ENCODE results near the gene TMTC2. TPM values are rescaled to one million over a fixed set of nuclear protein-coding genes. Genes with fewer than 3 reads are reported as not detected.

TMTC2 gene
- total and polyA plus RNA-seq, 2 experiments from 2014 or later, result 1.5 to 12.0 TPM

DNA sequence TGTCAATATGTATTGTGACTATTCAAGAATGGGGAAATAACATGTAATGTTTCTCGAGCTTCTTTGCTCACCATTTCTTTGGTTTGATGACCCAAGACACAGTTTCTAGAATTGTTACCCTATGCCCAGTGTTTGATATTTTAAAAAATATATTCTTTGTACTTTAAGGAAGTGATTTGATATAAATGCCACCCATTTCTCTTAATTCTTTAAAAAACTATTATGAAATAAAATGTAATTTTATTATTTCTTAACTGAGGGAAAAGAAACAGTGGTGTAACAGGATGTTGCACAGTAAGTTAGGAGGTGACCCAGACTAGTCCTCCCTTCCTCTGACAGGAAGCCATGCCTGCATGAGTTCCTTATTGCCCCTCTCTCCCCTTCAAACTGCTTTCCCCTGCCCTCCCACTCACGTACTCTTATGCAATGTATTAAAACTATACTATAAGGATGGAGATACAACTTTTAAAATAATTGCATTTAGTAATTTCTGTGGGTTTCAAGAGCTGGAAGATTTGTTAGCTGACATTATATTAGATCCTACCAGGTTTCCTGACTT is 279.4 kb downstream of the TMTC2 start:
- H3K27me3 ChIP-seq, result no peaks in the 10 kb centered on the region
- TF ChIP-seq, protein P1, sequence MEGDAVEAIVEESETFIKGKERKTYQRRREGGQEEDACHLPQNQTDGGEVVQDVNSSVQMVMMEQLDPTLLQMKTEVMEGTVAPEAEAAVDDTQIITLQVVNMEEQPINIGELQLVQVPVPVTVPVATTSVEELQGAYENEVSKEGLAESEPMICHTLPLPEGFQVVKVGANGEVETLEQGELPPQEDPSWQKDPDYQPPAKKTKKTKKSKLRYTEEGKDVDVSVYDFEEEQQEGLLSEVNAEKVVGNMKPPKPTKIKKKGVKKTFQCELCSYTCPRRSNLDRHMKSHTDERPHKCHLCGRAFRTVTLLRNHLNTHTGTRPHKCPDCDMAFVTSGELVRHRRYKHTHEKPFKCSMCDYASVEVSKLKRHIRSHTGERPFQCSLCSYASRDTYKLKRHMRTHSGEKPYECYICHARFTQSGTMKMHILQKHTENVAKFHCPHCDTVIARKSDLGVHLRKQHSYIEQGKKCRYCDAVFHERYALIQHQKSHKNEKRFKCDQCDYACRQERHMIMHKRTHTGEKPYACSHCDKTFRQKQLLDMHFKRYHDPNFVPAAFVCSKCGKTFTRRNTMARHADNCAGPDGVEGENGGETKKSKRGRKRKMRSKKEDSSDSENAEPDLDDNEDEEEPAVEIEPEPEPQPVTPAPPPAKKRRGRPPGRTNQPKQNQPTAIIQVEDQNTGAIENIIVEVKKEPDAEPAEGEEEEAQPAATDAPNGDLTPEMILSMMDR (IDR thresholded peaks at IDR 0.05; ENCODE audit: poor library complexity), result no peak
- TF ChIP-seq EZH2 (IDR thresholded peaks at IDR 0.05; ENCODE audit: borderline replicate concordance), result no peak
- no peak for TF ChIP-seq EZH2phosphoT487 (IDR thresholded peaks at IDR 0.05; ENCODE audit: low read depth, severe bottlenecking, unreplicated experiment)
- DNase-seq (ENCODE audit: low spot score), result no peak
- H3K36me3 ChIP-seq (replicated peaks; ENCODE audit: insufficient read depth, low read depth), result no peaks in the 10 kb centered on the region
- H4K20me1 ChIP-seq (ENCODE audit: insufficient read depth, poor library complexity, severe bottlenecking), result no peaks in the 10 kb centered on the region
- H3K4me3 ChIP-seq, result no peak overlapping the region
- no peak overlapping the region for H3K4me2 ChIP-seq
- no peaks in the 10 kb centered on the region for H3K4me1 ChIP-seq (ENCODE audit: insufficient read depth)
- H3K79me2 ChIP-seq, result no peaks in the 10 kb centered on the region
- no peak overlapping the region for H2AFZ ChIP-seq
- no peak overlapping the region for H3K27ac ChIP-seq
- no peaks in the 10 kb centered on the region for H3K9me3 ChIP-seq (ENCODE audit: low read depth)
- no peaks in the 10 kb centered on the region for H3K9me2 ChIP-seq (replicated peaks; ENCODE audit: insufficient read depth)
- 93% methylated on average over 2 of the region's 2 CpGs for WGBS (ENCODE audit: low lambda C conversion rate, missing lambda C conversion rate)

DNA sequence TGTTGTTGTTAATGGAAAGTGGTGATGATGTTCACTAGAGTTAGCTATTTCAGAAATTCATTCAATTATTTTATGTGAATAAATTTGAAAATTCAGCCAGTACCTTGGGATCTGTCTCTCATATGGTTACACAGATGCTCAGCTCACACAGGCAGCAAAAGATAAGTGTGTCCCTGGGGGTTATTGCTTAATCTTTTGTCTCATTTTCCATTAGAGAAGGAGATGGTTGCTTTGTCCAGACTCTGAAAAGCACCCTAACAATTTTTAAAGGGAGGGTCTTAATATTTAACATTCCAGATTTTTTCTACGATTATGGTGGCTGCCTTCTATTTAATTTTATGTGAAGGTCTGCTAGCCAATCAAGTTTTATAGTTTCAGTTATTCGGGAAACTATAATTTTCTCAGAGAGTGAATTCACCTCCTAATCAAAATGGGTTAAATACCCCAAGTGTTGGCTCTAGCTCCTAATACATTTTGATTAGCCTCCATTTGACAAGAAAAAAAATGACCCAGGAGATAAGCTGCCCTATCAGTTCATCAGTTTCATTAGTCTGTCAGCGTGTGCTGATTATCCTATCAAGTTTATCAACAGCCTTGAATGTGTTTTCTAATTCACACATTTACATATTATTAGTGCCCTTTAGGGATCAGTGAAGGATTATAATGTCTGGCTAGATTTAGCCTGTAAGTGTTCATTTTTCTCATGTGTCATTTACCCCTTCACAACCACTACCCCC is 282.1 kb downstream of the TMTC2 start:
- H4K20me1 ChIP-seq (ENCODE audit: insufficient read depth, poor library complexity, severe bottlenecking), result no peaks in the 10 kb centered on the region
- TF ChIP-seq EZH2 (IDR thresholded peaks at IDR 0.05; ENCODE audit: borderline replicate concordance) (no peak), EZH2phosphoT487 (IDR thresholded peaks at IDR 0.05; ENCODE audit: low read depth, severe bottlenecking, unreplicated experiment) (no peak)
- TF ChIP-seq, protein P1 (IDR thresholded peaks at IDR 0.05; ENCODE audit: poor library complexity), result no peak
- no peaks in the 10 kb centered on the region for H3K9me2 ChIP-seq (replicated peaks; ENCODE audit: insufficient read depth)
- no peaks in the 10 kb centered on the region for H3K36me3 ChIP-seq (replicated peaks; ENCODE audit: insufficient read depth, low read depth)
- H3K27me3 ChIP-seq, result no peaks in the 10 kb centered on the region
- no peaks in the 10 kb centered on the region for H3K9me3 ChIP-seq (ENCODE audit: low read depth)
- no peak overlapping the region for H2AFZ ChIP-seq
- H3K4me3 ChIP-seq, result no peak overlapping the region
- DNase-seq (ENCODE audit: low spot score), result no peak
- no peak overlapping the region for H3K4me2 ChIP-seq
- no peaks in the 10 kb centered on the region for H3K79me2 ChIP-seq
- H3K4me1 ChIP-seq (ENCODE audit: insufficient read depth), result no peaks in the 10 kb centered on the region
- no peak overlapping the region for H3K27ac ChIP-seq
- 62% methylated on average over 3 of the region's 3 CpGs for WGBS (ENCODE audit: low lambda C conversion rate, missing lambda C conversion rate)

DNA sequence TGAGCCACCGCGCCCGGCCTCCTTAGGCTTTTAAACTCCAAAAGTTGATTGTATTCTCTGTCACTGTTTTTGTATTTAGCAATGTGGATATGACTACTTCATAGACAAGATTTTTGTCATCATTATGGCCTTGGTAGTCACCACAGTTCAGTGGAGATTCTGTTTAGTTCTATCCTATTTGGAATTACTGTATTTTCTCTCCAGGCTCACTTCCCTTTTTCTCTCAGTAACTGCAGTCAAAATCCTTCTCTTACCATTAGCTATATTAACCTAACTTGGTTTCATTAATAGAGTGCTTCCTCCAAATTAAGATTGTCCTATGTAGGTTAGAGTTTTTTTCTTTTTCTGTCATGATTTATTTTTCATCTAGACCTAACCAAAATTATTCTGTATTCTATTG is 283.9 kb downstream of the TMTC2 start:
- H3K4me2 ChIP-seq, result no peak overlapping the region
- H2AFZ ChIP-seq, result no peak overlapping the region
- no peaks in the 10 kb centered on the region for H3K9me2 ChIP-seq (replicated peaks; ENCODE audit: insufficient read depth)
- no peaks in the 10 kb centered on the region for H3K4me1 ChIP-seq (ENCODE audit: insufficient read depth)
- H3K27ac ChIP-seq, result no peak overlapping the region
- H3K4me3 ChIP-seq, result no peak overlapping the region
- WGBS (ENCODE audit: low lambda C conversion rate, missing lambda C conversion rate), result 100% methylated on average over 3 of the region's 3 CpGs
- TF ChIP-seq EZH2 (IDR thresholded peaks at IDR 0.05; ENCODE audit: borderline replicate concordance) (no peak), EZH2phosphoT487 (IDR thresholded peaks at IDR 0.05; ENCODE audit: low read depth, severe bottlenecking, unreplicated experiment) (no peak)
- TF ChIP-seq, protein P1 (IDR thresholded peaks at IDR 0.05; ENCODE audit: poor library complexity), result no peak
- H3K36me3 ChIP-seq (replicated peaks; ENCODE audit: insufficient read depth, low read depth), result no peaks in the 10 kb centered on the region
- H3K9me3 ChIP-seq (ENCODE audit: low read depth), result no peaks in the 10 kb centered on the region
- no peaks in the 10 kb centered on the region for H4K20me1 ChIP-seq (ENCODE audit: insufficient read depth, poor library complexity, severe bottlenecking)
- no peaks in the 10 kb centered on the region for H3K27me3 ChIP-seq
- DNase-seq (ENCODE audit: low spot score), result no peak
- H3K79me2 ChIP-seq, result no peaks in the 10 kb centered on the region

Measured in hepatocyte (in vitro differentiated cells).